Activated CD8-positive, alpha-beta T cell treated with anti-CD3 and anti-CD28 coated beads for 36 hours (primary cell): Measurements from ENCODE around the gene WDR5. TPM values are rescaled to one million over a fixed set of nuclear protein-coding genes. Genes with fewer than 3 reads are reported as not detected.

Experiments used
- ATAC-seq: fragments of 200-7000 bp; cut with Tn5 transposase; one replicate; pipeline ENCODE4 v1.10.0; 2021; ENCODE audit warnings: mild to moderate bottlenecking, moderate library complexity
- CTCF ChIA-PET: fragments of 350-600 bp; sonication (Branson Sonifier 250); formaldehyde crosslinking; loops from one replicate; lab custom pipeline; 2021; ENCODE audit warnings: antibody characterized with exemption; lab: Charles Lee
- POLR2A ChIA-PET: fragments of 350-600 bp; sonication (Branson Sonifier 250); formaldehyde crosslinking; loops from one replicate; lab custom pipeline; 2021; ENCODE audit warnings: antibody characterized with exemption; lab: Charles Lee
- DNase-seq: peaks from one replicate; pipeline ENCODE4 v3.0.0-alpha.2; 2020
- H3K27ac Mint-ChIP-seq: one replicate; pipeline ENCODE4 v1.8.0; 2021; ENCODE audit warnings: mild to moderate bottlenecking, mixed read lengths
- H3K27me3 Mint-ChIP-seq: one replicate; pipeline ENCODE4 v1.8.0; 2021; ENCODE audit warnings: mixed read lengths
- H3K36me3 Mint-ChIP-seq: one replicate; pipeline ENCODE4 v1.8.0; 2021; ENCODE audit warnings: low read depth, mixed read lengths
- H3K4me1 Mint-ChIP-seq: one replicate; pipeline ENCODE4 v1.8.0; 2021; ENCODE audit warnings: low read depth, mixed read lengths
- H3K4me3 Mint-ChIP-seq: one replicate; pipeline ENCODE4 v1.8.0; 2021; ENCODE audit warnings: mild to moderate bottlenecking, moderate library complexity, mixed read lengths
- H3K9me3 Mint-ChIP-seq: one replicate; pipeline ENCODE4 v1.8.0; 2021; ENCODE audit warnings: mixed read lengths
- CTCF ChIP-seq: fragments of 200-600 bp; IDR thresholded peaks from one replicate; pipeline ENCODE4 v1.8.0; 2022; ENCODE audit warnings: antibody characterized with exemption, mild to moderate bottlenecking
- intact Hi-C: fragments of 100-400 bp; cut with micrococcal nuclease; formaldehyde crosslinking; loops from one replicate; pipeline ENCODE4 v1.10.0; 2022
- total RNA-seq, 2 experiments: library from RNA; stranded (reverse); gene quantifications; one replicate each; pipeline ENCODE4 v1.2.3, GENCODE V29; 2021

The WDR5 gene
- total RNA-seq, 2 experiments from 2014 or later: 50.9 to 53.3 TPM

- H3K4me1 Mint-ChIP-seq: peaks cover 31% of the 10 kb centered on the region
- peak; percentile 26 for ATAC-seq
- peaks cover 6% of the 10 kb centered on the region for H3K9me3 Mint-ChIP-seq
- H3K4me3 Mint-ChIP-seq: peak overlapping the region; percentile 21
- intact Hi-C loops: no loop called here
- no peaks in the 10 kb centered on the region for H3K27me3 Mint-ChIP-seq
- no peak for TF ChIP-seq CTCF
- ChIA-PET POLR2A (no interaction called here), CTCF (no interaction called here)
- H3K27ac Mint-ChIP-seq: peak overlapping the region; percentile 21
- no peaks in the 10 kb centered on the region for H3K36me3 Mint-ChIP-seq
- no peak for DNase-seq
These were observed 46.7 kb downstream of the WDR5 start for GRCh38 chr9:134182554-134183085.

GRCh38 chr9:134185536-134186011, 49.7 kb downstream of the WDR5 start:
- ChIA-PET CTCF (interaction anchor here (0.7 to 1.1 kb wide), 2 partner anchors 15 to 17 kb away, joined by 3 to 5 read pairs; no protein-coding TSS in a partner anchor), POLR2A (no interaction called here)
- peak; percentile 57 for ATAC-seq
- Mint-ChIP-seq H3K27ac (peak overlapping the region; percentile 13), H3K9me3 (peaks cover 6% of the 10 kb centered on the region), H3K4me3 (peak overlapping the region; percentile 3), H3K27me3 (no peaks in the 10 kb centered on the region), H3K4me1 (peaks cover 30% of the 10 kb centered on the region), H3K36me3 (no peaks in the 10 kb centered on the region)
- no peak for TF ChIP-seq CTCF
- intact Hi-C loops: no loop called here
- DNase-seq: peak; percentile 73

- CTCF ChIA-PET: interaction anchor here (1.1 kb wide), 1 partner anchor 9 kb away, joined by 3 read pairs; no protein-coding TSS in a partner anchor
- POLR2A ChIA-PET: no interaction called here
- DNase-seq (peak; percentile 1), ATAC-seq (no peak)
- no peak for TF ChIP-seq CTCF
- no peak overlapping the region for H3K4me3 Mint-ChIP-seq
- H3K27me3 Mint-ChIP-seq: no peaks in the 10 kb centered on the region
- no peak overlapping the region for H3K27ac Mint-ChIP-seq
- peaks cover 24% of the 10 kb centered on the region for H3K4me1 Mint-ChIP-seq
- H3K36me3 Mint-ChIP-seq: no peaks in the 10 kb centered on the region
- intact Hi-C loops: no loop called here
- H3K9me3 Mint-ChIP-seq: peaks cover 6% of the 10 kb centered on the region
These were observed 50.7 kb downstream of the WDR5 start for GRCh38 chr9:134186471-134187109.

- Mint-ChIP-seq H3K4me1 (peaks cover 19% of the 10 kb centered on the region), H3K36me3 (no peaks in the 10 kb centered on the region), H3K9me3 (peaks cover 6% of the 10 kb centered on the region), H3K4me3 (no peak overlapping the region), H3K27me3 (no peaks in the 10 kb centered on the region), H3K27ac (no peak overlapping the region)
- no peak for TF ChIP-seq CTCF
- POLR2A ChIA-PET: no interaction called here
- ATAC-seq (peak; percentile 11), DNase-seq (peak; percentile 7)
- intact Hi-C loops: no loop called here
- CTCF ChIA-PET: interaction anchor here (1.1 kb wide), 1 partner anchor 8 kb away, joined by 3 read pairs; no protein-coding TSS in a partner anchor
These were observed 51.2 kb downstream of the WDR5 start for GRCh38 chr9:134187110-134187531.

GRCh38 chr9:134187891-134188385, 52.1 kb downstream of the WDR5 start:
- no peak for ATAC-seq
- H3K27me3 Mint-ChIP-seq: no peaks in the 10 kb centered on the region
- no peak for TF ChIP-seq CTCF
- intact Hi-C loops: no loop called here
- H3K9me3 Mint-ChIP-seq: no peaks in the 10 kb centered on the region
- no peaks in the 10 kb centered on the region for H3K36me3 Mint-ChIP-seq
- peaks cover 11% of the 10 kb centered on the region for H3K4me1 Mint-ChIP-seq
- H3K27ac Mint-ChIP-seq: no peak overlapping the region
- DNase-seq: peak; percentile 1
- CTCF ChIA-PET: no interaction called here
- POLR2A ChIA-PET: interaction anchor here (0.6 kb wide), 2 partner anchors 272 to 431 kb away, joined by 3 read pairs; no protein-coding TSS in a partner anchor
- H3K4me3 Mint-ChIP-seq: no peak overlapping the region
